ENCODE results near the gene WDR70. TPM values are rescaled to one million over a fixed set of nuclear protein-coding genes. Genes with fewer than 3 reads are reported as not detected.
"Not testable (repeated sequence)": the region's sequence is repeated elsewhere in the genome, so short reads cannot be mapped to it uniquely, and the experiment has no call there.

WDR70 gene
- total RNA-seq, 2 donors from 2014 or later, result 16.2 to 27.1 TPM

GRCh38 chr5:37792975-37793631 is 414.0 kb downstream of the WDR70 start:
- no peak overlapping the region for H3K4me3 ChIP-seq
- no peak for TF ChIP-seq POLR2AphosphoS5 (IDR thresholded peaks at IDR 0.05)
- TF ChIP-seq, protein P1, sequence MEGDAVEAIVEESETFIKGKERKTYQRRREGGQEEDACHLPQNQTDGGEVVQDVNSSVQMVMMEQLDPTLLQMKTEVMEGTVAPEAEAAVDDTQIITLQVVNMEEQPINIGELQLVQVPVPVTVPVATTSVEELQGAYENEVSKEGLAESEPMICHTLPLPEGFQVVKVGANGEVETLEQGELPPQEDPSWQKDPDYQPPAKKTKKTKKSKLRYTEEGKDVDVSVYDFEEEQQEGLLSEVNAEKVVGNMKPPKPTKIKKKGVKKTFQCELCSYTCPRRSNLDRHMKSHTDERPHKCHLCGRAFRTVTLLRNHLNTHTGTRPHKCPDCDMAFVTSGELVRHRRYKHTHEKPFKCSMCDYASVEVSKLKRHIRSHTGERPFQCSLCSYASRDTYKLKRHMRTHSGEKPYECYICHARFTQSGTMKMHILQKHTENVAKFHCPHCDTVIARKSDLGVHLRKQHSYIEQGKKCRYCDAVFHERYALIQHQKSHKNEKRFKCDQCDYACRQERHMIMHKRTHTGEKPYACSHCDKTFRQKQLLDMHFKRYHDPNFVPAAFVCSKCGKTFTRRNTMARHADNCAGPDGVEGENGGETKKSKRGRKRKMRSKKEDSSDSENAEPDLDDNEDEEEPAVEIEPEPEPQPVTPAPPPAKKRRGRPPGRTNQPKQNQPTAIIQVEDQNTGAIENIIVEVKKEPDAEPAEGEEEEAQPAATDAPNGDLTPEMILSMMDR (IDR thresholded peaks at IDR 0.05), result no peak
- TF ChIP-seq POLR2A (IDR thresholded peaks at IDR 0.05), result no peak
- no peaks in the 10 kb centered on the region for H3K27me3 ChIP-seq (replicated peaks; ENCODE audit: insufficient read depth)
- 91% methylated on average over 2 of the region's 2 CpGs for WGBS
- H3K36me3 ChIP-seq, result no peaks in the 10 kb centered on the region
- DNase-seq (ENCODE audit: low spot score), result no peak
- no peaks in the 10 kb centered on the region for H3K4me1 ChIP-seq (replicated peaks)
- intact Hi-C loops (cut with DNase I), result no loop called here
- H3K27ac ChIP-seq, result no peak overlapping the region
- H3K9me3 ChIP-seq, result no peaks in the 10 kb centered on the region

GRCh38 chr5:37795292-37795691 is 416.2 kb downstream of the WDR70 start:
- H3K27ac ChIP-seq; DNase-seq (ENCODE audit: low spot score); H3K27me3 ChIP-seq (replicated peaks; ENCODE audit: insufficient read depth); H3K36me3 ChIP-seq; H3K4me3 ChIP-seq; H3K9me3 ChIP-seq; H3K4me1 ChIP-seq (replicated peaks); intact Hi-C loops (cut with DNase I): not testable (repeated sequence)
- 86% methylated on average over 2 of the region's 2 CpGs for WGBS

GRCh38 chr5:37796435-37796834 is 417.3 kb downstream of the WDR70 start:
- H3K9me3 ChIP-seq; H3K4me3 ChIP-seq; H3K27me3 ChIP-seq (replicated peaks; ENCODE audit: insufficient read depth); H3K36me3 ChIP-seq; H3K4me1 ChIP-seq (replicated peaks); DNase-seq (ENCODE audit: low spot score); intact Hi-C loops (cut with DNase I); H3K27ac ChIP-seq: not testable (repeated sequence)
- 94% methylated on average over 1 of the region's 1 CpG for WGBS

- TF ChIP-seq POLR2AphosphoS5 (IDR thresholded peaks at IDR 0.05) (no peak), POLR2A (IDR thresholded peaks at IDR 0.05) (no peak)
- TF ChIP-seq, protein P1 (IDR thresholded peaks at IDR 0.05), result no peak
- intact Hi-C loops (cut with DNase I), result no loop called here
- no peaks in the 10 kb centered on the region for H3K36me3 ChIP-seq
- no peak overlapping the region for H3K4me3 ChIP-seq
- no peaks in the 10 kb centered on the region for H3K27me3 ChIP-seq (replicated peaks; ENCODE audit: insufficient read depth)
- H3K27ac ChIP-seq, result no peak overlapping the region
- no peaks in the 10 kb centered on the region for H3K4me1 ChIP-seq (replicated peaks)
- DNase-seq (ENCODE audit: low spot score), result no peak
- no peaks in the 10 kb centered on the region for H3K9me3 ChIP-seq
- WGBS, result 89% methylated on average over 2 of the region's 2 CpGs
Observed at GRCh38 chr5:37799865-37800421, 420.8 kb downstream of the WDR70 start.

DNA sequence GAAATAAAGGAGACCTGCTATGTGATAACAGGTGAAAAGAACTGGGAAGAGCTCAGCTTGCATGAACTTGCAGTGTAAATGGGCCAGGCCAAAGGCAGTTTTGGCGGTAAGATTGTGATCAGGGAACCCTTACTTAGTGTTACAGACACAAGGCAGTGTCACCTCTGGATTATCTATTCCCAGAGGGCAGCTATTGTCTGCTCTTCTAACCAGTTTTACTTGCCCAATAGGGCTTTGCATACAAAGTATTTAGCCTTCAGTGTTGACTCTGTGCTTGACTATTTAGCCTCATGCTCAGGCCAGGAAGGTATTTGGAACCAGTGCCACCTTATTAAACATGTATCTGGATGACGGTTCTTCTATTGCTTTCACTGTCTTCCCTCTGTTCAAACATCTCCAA is 422.4 kb downstream of the WDR70 start:
- TF ChIP-seq POLR2AphosphoS5 (IDR thresholded peaks at IDR 0.05), result no peak
- TF ChIP-seq, protein P1 (IDR thresholded peaks at IDR 0.05), result no peak
- no peak for TF ChIP-seq POLR2A (IDR thresholded peaks at IDR 0.05)
- 45% methylated on average over 2 of the region's 2 CpGs for WGBS
- intact Hi-C loops (cut with DNase I), result no loop called here
- Histone ChIP-seq H3K27ac (no peak overlapping the region), H3K4me1 (replicated peaks) (no peaks in the 10 kb centered on the region), H3K27me3 (replicated peaks; ENCODE audit: insufficient read depth) (no peaks in the 10 kb centered on the region), H3K36me3 (no peaks in the 10 kb centered on the region), H3K4me3 (no peak overlapping the region), H3K9me3 (no peaks in the 10 kb centered on the region)
- DNase-seq (ENCODE audit: low spot score), result no peak

Small RNAs within 50 kb of the gene (small RNA-seq; reads per million reads assigned to genes)
- gene RNU6-1190P, result 0 reads per million in 2 donors
- gene RNU6-484P, result 0 reads per million in 2 donors

Other genes starting within 250 kb of the WDR70 start
- 10 to 100 TPM; 17.2 to 27.8 TPM for gene CPLANE1, start 129.9 kb upstream of the WDR70 start, total RNA-seq
- gene NUP155, start 8.2 kb upstream of the WDR70 start, total RNA-seq, result 10 to 100 TPM; 24.1 to 33.7 TPM

All from prostate gland (tissue), 2 donors.